Activated CD4-positive, alpha-beta T cell treated with anti-CD3 and anti-CD28 coated beads for 1 hour (primary cell): Measurements from ENCODE around the gene PCTP.

ENCODE experiments used
- DNase-seq: peaks from one replicate; pipeline ENCODE4 v3.0.0-alpha.2; 2020

PCTP gene

GRCh38 chr17:55812323-55812722, 61.5 kb downstream of the PCTP start:
- no peak for DNase-seq

DNA sequence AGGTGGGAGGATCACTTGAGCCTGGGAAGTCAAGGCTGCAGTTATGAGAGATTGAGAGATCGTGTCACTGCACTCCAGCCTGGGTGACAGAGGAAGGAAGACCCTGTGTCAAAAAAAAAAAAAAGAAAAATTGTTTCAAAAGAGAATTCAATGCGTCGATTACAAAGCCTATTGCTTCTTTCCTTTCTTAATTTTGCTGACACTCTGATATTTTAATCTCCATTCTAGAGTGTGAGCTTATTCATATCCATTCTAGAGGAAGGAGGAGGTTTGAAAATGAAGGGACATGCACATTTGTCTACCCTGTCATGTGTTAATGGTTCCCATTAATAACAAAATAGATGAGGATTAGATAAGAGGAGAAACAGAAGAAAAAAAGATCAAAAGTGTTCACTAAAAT, 63.1 kb downstream of the PCTP start:
- DNase-seq = no peak

- no peak for DNase-seq
These were observed 63.5 kb downstream of the PCTP start for GRCh38 chr17:55814377-55814776.

- DNase-seq = no peak
These were observed 65.9 kb downstream of the PCTP start for GRCh38 chr17:55816532-55817396.

DNA sequence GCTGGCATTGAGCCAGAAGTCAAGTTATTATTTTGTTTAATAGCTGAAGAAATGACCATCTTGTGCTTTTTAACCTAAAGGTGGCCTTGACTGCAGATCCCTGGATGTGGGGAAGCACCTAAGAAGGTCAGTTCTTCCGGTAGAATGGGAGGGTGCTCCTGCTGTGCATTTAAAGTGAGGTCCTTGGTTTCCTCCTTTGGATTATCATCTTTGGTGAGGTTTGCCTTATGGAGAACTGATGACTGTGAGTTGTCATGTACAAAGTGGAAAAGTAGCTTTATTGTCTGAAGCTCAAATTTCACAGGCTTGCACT, 66.5 kb downstream of the PCTP start:
- DNase-seq = no peak

DNA sequence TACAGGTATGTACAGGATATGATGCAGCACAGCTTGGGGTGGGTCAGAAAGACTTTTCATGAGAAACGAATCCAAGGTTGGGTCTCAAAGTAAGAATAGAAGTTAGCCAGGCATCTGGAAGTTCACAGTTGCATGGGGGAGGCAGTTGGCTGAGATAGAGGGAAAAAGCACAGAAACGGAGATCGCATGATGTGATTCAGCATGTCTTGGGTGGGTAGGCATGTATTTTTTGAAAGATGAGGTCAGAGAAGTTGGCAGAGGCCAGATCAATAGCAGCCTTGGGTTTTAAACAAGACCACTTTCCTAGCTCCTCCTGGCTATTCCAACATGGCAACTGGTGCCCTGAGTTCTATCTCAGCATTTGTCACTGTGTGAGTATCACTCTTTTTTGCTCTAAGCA, 67.2 kb downstream of the PCTP start:
- DNase-seq = no peak

GRCh38 chr17:55818451-55819375, 67.9 kb downstream of the PCTP start:
- no peak for DNase-seq

DNA sequence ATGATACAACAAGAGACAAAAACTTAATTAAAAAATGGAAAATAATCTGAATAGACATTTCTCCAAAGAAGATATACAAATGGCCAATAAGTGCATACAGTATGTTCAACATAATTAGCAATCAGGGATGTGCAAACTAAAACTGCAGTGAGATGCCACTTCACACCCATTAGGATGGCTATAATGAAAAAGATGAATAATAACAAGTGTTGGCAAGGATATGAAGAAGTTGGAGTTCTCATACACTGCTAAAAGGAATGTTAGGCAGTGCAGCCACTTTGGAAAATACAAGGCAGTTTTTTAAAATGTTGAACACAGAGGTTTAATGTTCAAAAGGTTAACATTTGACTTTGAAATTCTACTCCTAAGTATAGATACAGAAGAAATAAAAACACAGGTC, 69.8 kb downstream of the PCTP start:
- DNase-seq = no peak

DNA sequence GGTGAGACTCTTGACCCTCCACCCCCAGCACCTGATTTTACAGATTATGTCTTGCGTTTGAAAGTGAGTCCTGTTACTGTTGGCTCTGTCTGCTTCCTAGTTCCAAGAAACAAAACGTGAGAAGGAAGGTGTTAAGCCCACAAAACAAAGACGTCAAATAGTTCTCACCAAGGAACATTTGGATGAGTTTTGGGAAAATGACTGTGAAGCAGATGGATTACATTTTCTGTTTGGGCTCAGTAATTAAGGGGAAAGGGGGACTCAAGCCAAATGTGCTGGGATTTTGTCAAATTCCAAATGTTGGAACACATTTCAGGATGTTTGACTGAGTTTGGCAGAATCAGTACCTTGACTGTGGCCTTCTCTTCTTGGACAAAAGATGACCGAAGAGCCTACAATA, 71.2 kb downstream of the PCTP start:
- DNase-seq = no peak

DNA sequence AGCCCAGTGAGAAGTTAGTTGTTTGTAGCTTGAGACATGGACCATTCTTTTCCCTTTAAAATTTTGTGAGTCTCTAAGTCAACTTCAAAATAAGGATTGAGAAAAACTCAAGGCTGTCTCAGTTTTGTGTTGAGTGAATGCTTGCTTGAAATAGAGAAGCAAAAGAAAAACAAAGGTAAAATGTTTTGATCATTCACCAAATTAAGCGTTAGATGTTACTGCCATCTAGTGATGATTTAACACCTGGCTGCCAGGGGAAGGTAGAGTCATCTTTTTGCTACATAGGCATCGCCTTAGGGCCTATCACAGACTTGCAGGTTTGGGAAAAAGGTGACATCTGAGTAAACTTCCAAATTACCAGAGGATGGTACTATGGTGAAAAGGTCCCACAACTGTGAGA, 74.4 kb downstream of the PCTP start:
- DNase-seq = no peak
